ENCODE measurements around the gene TSHZ1. TPM values are rescaled to one million over a fixed set of nuclear protein-coding genes. Genes with fewer than 3 reads are reported as not detected.

The TSHZ1 gene, protein sequence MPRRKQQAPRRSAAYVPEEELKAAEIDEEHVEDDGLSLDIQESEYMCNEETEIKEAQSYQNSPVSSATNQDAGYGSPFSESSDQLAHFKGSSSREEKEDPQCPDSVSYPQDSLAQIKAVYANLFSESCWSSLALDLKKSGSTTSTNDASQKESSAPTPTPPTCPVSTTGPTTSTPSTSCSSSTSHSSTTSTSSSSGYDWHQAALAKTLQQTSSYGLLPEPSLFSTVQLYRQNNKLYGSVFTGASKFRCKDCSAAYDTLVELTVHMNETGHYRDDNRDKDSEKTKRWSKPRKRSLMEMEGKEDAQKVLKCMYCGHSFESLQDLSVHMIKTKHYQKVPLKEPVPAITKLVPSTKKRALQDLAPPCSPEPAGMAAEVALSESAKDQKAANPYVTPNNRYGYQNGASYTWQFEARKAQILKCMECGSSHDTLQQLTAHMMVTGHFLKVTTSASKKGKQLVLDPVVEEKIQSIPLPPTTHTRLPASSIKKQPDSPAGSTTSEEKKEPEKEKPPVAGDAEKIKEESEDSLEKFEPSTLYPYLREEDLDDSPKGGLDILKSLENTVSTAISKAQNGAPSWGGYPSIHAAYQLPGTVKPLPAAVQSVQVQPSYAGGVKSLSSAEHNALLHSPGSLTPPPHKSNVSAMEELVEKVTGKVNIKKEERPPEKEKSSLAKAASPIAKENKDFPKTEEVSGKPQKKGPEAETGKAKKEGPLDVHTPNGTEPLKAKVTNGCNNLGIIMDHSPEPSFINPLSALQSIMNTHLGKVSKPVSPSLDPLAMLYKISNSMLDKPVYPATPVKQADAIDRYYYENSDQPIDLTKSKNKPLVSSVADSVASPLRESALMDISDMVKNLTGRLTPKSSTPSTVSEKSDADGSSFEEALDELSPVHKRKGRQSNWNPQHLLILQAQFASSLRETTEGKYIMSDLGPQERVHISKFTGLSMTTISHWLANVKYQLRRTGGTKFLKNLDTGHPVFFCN (N-terminal part only)
- total RNA-seq = 1 to 10 TPM; 1.1 to 1.7 TPM
- polyA plus RNA-seq (2013, experiment 1 of 2) = 15.0 TPM
- polyA plus RNA-seq (2013, experiment 2 of 2) = 14.4 TPM
- long read RNA-seq, experiment 1 = 0 reads
- long read RNA-seq, experiment 2, full-length matches to known transcripts = 1 of 1 reads
- long read RNA-seq, experiment 2, partial matches to known transcripts = 0 of 1 reads
- long read RNA-seq, experiment 2, other reads (novel, unspliced or antisense) = 0 of 1 reads
- long read RNA-seq, experiment 3 = 0 reads
- long read RNA-seq, experiment 4 = 0 reads

DNA sequence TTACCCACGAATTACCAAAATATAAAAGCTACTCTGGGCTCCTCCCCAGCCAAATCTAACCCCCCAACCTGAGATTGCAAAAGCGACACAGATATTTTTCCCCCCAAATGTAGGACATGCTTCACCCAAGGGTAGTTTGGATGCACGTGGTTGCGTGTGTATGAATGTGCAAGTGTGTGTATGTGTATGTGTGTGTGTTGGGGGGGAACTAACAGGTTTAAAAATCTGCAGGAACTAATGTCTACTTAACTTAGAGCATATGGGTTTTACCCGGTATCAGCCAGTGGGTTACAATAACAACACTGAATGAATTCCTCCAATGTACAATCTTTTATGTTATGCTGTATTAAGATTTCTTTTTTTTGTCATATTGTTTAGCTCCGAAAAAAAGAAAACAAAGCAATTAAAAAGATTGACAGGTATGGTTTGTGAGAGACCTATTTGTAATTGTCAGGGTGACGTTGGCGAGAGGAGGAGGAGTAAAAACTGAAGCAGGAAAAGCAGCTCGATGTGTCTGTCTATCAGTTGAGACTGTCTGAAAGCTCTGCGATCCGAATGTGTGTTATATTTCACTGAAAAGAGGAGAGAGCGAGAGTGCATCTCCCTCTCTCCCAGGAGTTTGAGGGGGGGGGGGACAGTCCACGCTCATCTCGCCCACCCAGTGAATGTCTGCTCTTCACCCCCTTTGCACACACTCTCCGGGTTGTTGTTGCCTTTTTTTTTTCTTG, at the start of gene TSHZ1:
Gene TSHZ1 (plus strand): TSS at position 524 of the 728 bp plus-strand sequence. CDS start 1,080 bp downstream, outside the sequence.
- Mint-ChIP-seq H3K27me3 (ENCODE audit: insufficient read depth) (peaks cover 64% of the 10 kb centered on the region), H3K4me3 (peak within 1 kb of the TSS; percentile 79), H3K4me1 (peaks cover 49% of the 10 kb centered on the region), H3K27ac (no peak within 1 kb of the TSS), H3K9me3 (no peaks in the 10 kb centered on the region), H3K36me3 (ENCODE audit: low read depth) (no peaks in the 10 kb centered on the region)
- no peak for TF ChIP-seq CTCF (conservative IDR thresholded peaks at IDR 0.05)
- peaks cover 7% of the 10 kb centered on the region for H3K4me1 ChIP-seq (ENCODE audit: control insufficient read depth, insufficient read depth, low read length)
- no peaks in the 10 kb centered on the region for H3K9me3 ChIP-seq (ENCODE audit: control insufficient read depth, low read length)
- peak within 1 kb of the TSS; percentile 82 for H3K4me3 ChIP-seq (ENCODE audit: low read length)
- peak within 1 kb of the TSS; percentile 41 for H3K27ac ChIP-seq (ENCODE audit: low read depth, low read length)
- H3K27me3 ChIP-seq (ENCODE audit: control insufficient read depth, insufficient read depth, low read length, poor library complexity, severe bottlenecking) = peaks cover 62% of the 10 kb centered on the region
- no peak for DNase-seq
- H3K36me3 ChIP-seq (ENCODE audit: control insufficient read depth, insufficient read depth, low read length) = no peaks in the 10 kb centered on the region
- 10 to 15% methylated on average over 3 to 10 of the region's 15 CpGs for WGBS, 2 experiments (ENCODE audit: insufficient coverage in 1 of 2, insufficient read length in 1 of 2)
- peak within 1 kb of the TSS; percentile 22 for H3K9ac ChIP-seq (ENCODE audit: extremely low read depth, low read length, poor library complexity, severe bottlenecking)

DNA sequence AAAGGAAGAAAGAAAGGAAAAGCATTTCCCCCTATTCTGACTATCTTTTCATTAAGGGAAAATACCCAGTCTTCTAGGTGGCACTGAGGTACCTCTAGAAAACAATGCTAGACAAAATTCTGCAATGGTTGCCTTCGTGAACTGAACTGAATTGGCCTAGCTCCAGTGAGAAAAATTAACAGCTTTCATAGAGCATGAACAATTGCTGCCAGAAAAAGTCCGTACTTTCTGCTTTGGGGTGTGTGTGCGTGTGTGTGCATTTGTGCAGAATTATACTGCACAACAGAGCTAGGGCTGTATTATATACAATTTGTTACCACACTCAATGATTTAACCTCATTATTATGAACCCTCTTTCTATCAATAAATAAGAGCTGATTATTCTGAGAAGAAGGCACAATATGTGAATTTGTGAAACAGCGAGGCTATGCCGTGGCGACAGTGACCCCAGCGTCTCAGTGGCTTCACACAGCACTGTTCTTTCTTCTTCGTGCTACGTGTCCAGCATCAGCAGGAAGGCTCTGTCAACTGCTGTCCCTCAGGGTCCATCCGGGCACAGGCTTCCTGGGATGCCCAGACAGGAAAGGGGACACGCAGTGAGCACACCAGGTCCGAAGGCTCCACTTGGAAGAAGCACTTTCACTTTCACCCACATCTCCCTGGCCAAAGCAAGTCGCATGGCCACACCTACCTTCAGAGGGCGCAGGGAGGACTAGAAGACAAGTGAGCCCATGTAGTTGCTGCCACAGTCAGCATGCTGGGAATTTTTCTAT, 49.2 kb upstream of the TSHZ1 start:
- Histone ChIP-seq H3K36me3 (ENCODE audit: control insufficient read depth, insufficient read depth, low read length) (no peaks in the 10 kb centered on the region), H3K4me1 (ENCODE audit: control insufficient read depth, insufficient read depth, low read length) (peaks cover 20% of the 10 kb centered on the region), H3K27me3 (ENCODE audit: control insufficient read depth, insufficient read depth, low read length, poor library complexity, severe bottlenecking) (no peaks in the 10 kb centered on the region), H3K4me3 (ENCODE audit: low read length) (no peak overlapping the region), H3K27ac (ENCODE audit: low read depth, low read length) (no peak overlapping the region), H3K9ac (ENCODE audit: extremely low read depth, low read length, poor library complexity, severe bottlenecking) (no peak overlapping the region), H3K9me3 (ENCODE audit: control insufficient read depth, low read length) (no peaks in the 10 kb centered on the region)
- Mint-ChIP-seq H3K4me1 (peaks cover 14% of the 10 kb centered on the region), H3K4me3 (no peak overlapping the region), H3K36me3 (ENCODE audit: low read depth) (no peaks in the 10 kb centered on the region), H3K27me3 (ENCODE audit: insufficient read depth) (peaks cover 33% of the 10 kb centered on the region), H3K9me3 (no peaks in the 10 kb centered on the region), H3K27ac (no peak overlapping the region)
- 88 to 94% methylated on average over 6 to 14 of the region's 14 CpGs for WGBS, 2 experiments (ENCODE audit: insufficient coverage in 1 of 2, insufficient read length in 1 of 2)
- peak; percentile 51 for DNase-seq
- TF ChIP-seq CTCF (conservative IDR thresholded peaks at IDR 0.05) = no peak
